ENCODE measurements around the gene CELF2.

The CELF2 gene

GRCh38 chr10:11302181-11302580 is 284.5 kb downstream of the CELF2 start:
- H3K27ac ChIP-seq: no peak overlapping the region
- POLR2A ChIA-PET (ENCODE audit: low non-redundant PET): no interaction called here

GRCh38 chr10:11303361-11304170 is 285.9 kb downstream of the CELF2 start:
- DNase-seq (ENCODE audit: low spot score): no peak
- TF ChIP-seq CTCF (conservative IDR thresholded peaks at IDR 0.05; ENCODE audit: low read depth): no peak
- no peak overlapping the region for H3K27ac ChIP-seq
- CTCF ChIA-PET: no interaction called here
- POLR2A ChIA-PET (ENCODE audit: low non-redundant PET): no interaction called here

More at GRCh38 chr10:11302181-11302580, 284.5 kb downstream of the CELF2 start:
- no peak for TF ChIP-seq CTCF (conservative IDR thresholded peaks at IDR 0.05; ENCODE audit: low read depth)
- no peak for DNase-seq (ENCODE audit: low spot score)
- CTCF ChIA-PET: no interaction called here

GRCh38 chr10:11304906-11305585 is 287.4 kb downstream of the CELF2 start:
- ChIA-PET CTCF (no interaction called here), POLR2A (ENCODE audit: low non-redundant PET) (no interaction called here)
- DNase-seq (ENCODE audit: low spot score): no peak
- TF ChIP-seq CTCF (conservative IDR thresholded peaks at IDR 0.05; ENCODE audit: low read depth): no peak
- no peak overlapping the region for H3K27ac ChIP-seq

GRCh38 chr10:11305825-11306593 is 288.3 kb downstream of the CELF2 start:
- POLR2A ChIA-PET (ENCODE audit: low non-redundant PET): no interaction called here
- TF ChIP-seq CTCF (conservative IDR thresholded peaks at IDR 0.05; ENCODE audit: low read depth): no peak
- DNase-seq (ENCODE audit: low spot score): no peak
- no peak overlapping the region for H3K27ac ChIP-seq
- CTCF ChIA-PET: no interaction called here

- ChIA-PET CTCF (no interaction called here), POLR2A (ENCODE audit: low non-redundant PET) (no interaction called here)
- no peak for DNase-seq (ENCODE audit: low spot score)
- no peak for TF ChIP-seq CTCF (conservative IDR thresholded peaks at IDR 0.05; ENCODE audit: low read depth)
- no peak overlapping the region for H3K27ac ChIP-seq
Measured at GRCh38 chr10:11307004-11307403, 289.3 kb downstream of the CELF2 start.

- ChIA-PET CTCF (no interaction called here), POLR2A (ENCODE audit: low non-redundant PET) (no interaction called here)
- H3K27ac ChIP-seq: no peak overlapping the region
- TF ChIP-seq CTCF (conservative IDR thresholded peaks at IDR 0.05; ENCODE audit: low read depth): no peak
- DNase-seq (ENCODE audit: low spot score): no peak
Measured at GRCh38 chr10:11307937-11308336, 290.3 kb downstream of the CELF2 start.

Data from RWPE1 (cell line).